ENCODE data around the gene JSRP1.
A peak's percentile ranks its signal among the peaks of the same experiment; 100 is the strongest.

Gene JSRP1

DNA sequence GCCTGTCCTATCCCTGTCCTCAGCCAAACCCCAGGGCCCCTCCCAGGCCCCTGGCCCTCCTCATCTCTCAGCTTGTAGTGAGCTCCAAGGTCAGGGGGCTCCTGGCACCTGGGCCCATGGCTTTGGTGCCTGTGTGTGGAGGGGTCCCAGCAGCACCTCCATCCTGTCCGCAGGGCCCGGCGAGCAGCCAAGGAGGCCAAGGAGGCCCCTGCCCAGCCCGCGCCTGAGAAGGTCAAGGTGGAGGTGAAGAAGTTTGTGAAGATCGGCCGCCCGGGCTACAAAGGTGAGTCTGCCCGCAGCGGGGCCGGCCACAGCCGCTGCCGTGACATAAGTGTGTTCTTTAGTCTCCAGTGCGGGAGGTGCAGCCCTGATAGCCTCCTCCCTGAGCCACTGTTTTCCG is 10.9 kb downstream of the JSRP1 start:
- Histone ChIP-seq H3K27me3 (ENCODE audit: control insufficient read depth, insufficient read depth, low read length, poor library complexity, severe bottlenecking) (peaks cover 8% of the 10 kb centered on the region), H3K9me3 (ENCODE audit: control insufficient read depth, low read length) (no peaks in the 10 kb centered on the region), H3K27ac (ENCODE audit: insufficient read depth, low read depth, low read length, poor library complexity, severe bottlenecking) (no peak overlapping the region), H3K36me3 (ENCODE audit: control insufficient read depth, insufficient read depth, low read length) (peaks cover 41% of the 10 kb centered on the region), H3K4me3 (ENCODE audit: insufficient read depth, low read depth, low read length) (no peak overlapping the region), H3K4me1 (ENCODE audit: control insufficient read depth, insufficient read depth, low read length) (peaks cover 13% of the 10 kb centered on the region)
- 96% methylated on average over 15 of the region's 15 CpGs for WGBS, 2 experiments

DNA sequence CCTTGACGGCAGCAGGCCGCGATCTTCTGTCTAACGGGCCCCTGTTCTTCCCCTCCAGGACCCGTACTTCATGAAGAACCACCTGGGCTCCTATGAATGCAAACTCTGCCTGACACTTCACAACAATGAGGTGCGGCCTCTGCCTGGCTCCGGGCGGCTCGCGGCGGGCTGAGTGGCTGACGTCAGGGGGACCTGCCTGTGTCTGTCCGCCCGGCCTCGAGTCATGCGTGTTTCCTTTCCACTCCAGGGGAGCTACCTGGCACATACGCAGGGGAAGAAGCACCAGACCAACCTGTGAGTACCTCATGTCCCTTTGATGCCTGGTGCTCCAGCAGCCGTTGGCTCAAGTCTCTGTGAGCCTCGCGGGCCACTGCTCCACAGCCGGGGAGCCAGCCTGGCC is 11.7 kb downstream of the JSRP1 start:
- Histone ChIP-seq H3K9me3 (ENCODE audit: control insufficient read depth, low read length) (no peaks in the 10 kb centered on the region), H3K36me3 (ENCODE audit: control insufficient read depth, insufficient read depth, low read length) (peaks cover 41% of the 10 kb centered on the region), H3K27me3 (ENCODE audit: control insufficient read depth, insufficient read depth, low read length, poor library complexity, severe bottlenecking) (no peaks in the 10 kb centered on the region), H3K4me3 (ENCODE audit: insufficient read depth, low read depth, low read length) (no peak overlapping the region), H3K4me1 (ENCODE audit: control insufficient read depth, insufficient read depth, low read length) (peaks cover 17% of the 10 kb centered on the region), H3K27ac (ENCODE audit: insufficient read depth, low read depth, low read length, poor library complexity, severe bottlenecking) (no peak overlapping the region)
- whole genome bisulfite sequencing, 2 experiments, result 94 to 96% methylated on average over 21 of the region's 21 CpGs

DNA sequence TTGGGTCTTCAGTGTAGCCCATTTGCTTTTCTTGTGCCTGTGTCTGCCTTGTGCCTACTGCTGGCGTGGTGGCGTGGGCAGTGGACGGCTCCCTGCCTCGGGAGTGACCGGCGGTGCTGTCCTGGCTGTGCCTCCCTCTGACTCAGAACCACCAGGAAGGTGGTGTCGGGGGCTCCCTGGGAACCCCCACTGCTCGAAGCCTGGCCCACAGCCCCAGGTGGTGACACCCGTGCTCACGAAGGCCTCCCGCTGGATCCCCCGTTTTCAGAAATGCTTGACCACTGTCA is 12.1 kb downstream of the JSRP1 start:
- Histone ChIP-seq H3K9me3 (ENCODE audit: control insufficient read depth, low read length) (no peaks in the 10 kb centered on the region), H3K4me3 (ENCODE audit: insufficient read depth, low read depth, low read length) (no peak overlapping the region), H3K36me3 (ENCODE audit: control insufficient read depth, insufficient read depth, low read length) (peaks cover 41% of the 10 kb centered on the region), H3K27ac (ENCODE audit: insufficient read depth, low read depth, low read length, poor library complexity, severe bottlenecking) (no peak overlapping the region), H3K27me3 (ENCODE audit: control insufficient read depth, insufficient read depth, low read length, poor library complexity, severe bottlenecking) (no peaks in the 10 kb centered on the region), H3K4me1 (ENCODE audit: control insufficient read depth, insufficient read depth, low read length) (peaks cover 20% of the 10 kb centered on the region)
- WGBS, 2 experiments, result 92 to 93% methylated on average over 12 of the region's 12 CpGs

DNA sequence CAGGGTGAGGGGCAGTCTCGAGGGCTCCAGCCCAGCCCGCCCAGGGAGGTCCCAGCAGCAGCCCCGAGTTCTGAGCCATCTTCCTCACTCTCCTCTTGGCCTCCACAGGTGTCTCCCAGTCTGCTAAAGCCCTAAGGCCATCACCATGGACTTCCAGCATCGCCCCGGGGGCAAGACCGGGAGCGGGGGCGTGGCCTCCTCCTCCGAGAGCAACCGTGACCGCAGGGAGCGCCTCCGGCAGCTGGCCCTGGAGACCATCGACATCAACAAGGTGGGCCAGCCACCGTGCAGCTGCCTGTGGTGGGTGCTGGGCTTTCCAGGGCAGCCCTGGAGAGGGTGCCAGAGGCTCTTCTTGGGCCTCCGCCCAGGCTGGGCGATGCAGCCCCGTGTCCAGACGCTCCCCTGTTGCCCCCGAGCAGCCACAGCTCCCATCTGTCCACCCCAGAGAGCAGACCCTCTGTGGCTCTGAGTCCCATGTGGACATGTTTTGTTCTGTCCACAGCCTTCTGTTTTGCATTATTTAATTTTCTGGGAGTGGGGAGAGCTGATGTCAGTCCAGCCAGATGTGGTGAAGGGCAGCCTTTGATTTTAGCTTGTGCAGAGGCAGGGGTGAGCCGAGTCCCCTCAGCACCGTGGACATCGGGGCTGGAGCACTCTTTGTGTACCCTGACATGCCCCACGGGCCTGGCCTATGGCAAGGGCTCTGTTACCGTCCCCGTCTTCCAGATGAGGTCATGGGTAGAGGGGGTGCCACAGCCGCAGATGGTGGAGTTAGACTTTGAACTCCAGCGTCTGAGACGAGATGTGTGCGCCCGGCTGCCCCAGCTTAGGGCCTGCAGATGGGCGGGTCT is 12.7 kb downstream of the JSRP1 start:
- Histone ChIP-seq H3K27me3 (ENCODE audit: control insufficient read depth, insufficient read depth, low read length, poor library complexity, severe bottlenecking) (no peaks in the 10 kb centered on the region), H3K4me3 (ENCODE audit: insufficient read depth, low read depth, low read length) (no peak overlapping the region), H3K4me1 (ENCODE audit: control insufficient read depth, insufficient read depth, low read length) (peaks cover 24% of the 10 kb centered on the region), H3K9me3 (ENCODE audit: control insufficient read depth, low read length) (no peaks in the 10 kb centered on the region), H3K27ac (ENCODE audit: insufficient read depth, low read depth, low read length, poor library complexity, severe bottlenecking) (no peak overlapping the region), H3K36me3 (ENCODE audit: control insufficient read depth, insufficient read depth, low read length) (peaks cover 41% of the 10 kb centered on the region)
- 93 to 94% methylated on average over 32 of the region's 32 CpGs for WGBS, 2 experiments

DNA sequence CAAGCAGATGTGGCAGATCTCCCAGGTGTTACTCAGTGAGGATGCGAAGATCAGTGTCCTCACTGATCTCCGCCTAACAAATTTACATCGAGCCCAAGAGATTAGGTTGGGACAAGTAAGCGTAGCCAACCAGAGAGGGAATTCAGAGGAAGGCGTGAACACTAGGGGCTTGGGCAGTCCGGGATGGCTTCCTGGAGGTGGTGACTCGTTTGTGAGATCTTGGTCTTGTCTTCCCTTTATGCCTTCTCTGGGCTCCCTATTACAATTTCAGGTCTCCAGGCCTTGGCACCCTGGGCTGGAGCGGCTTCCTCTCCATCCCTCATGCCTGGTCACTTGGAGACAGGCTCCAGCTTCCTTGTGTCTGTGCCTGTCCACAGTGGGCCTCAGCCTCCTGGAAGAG is 13.4 kb downstream of the JSRP1 start:
- Histone ChIP-seq H3K9me3 (ENCODE audit: control insufficient read depth, low read length) (no peaks in the 10 kb centered on the region), H3K4me3 (ENCODE audit: insufficient read depth, low read depth, low read length) (no peak overlapping the region), H3K4me1 (ENCODE audit: control insufficient read depth, insufficient read depth, low read length) (peaks cover 29% of the 10 kb centered on the region), H3K36me3 (ENCODE audit: control insufficient read depth, insufficient read depth, low read length) (peaks cover 41% of the 10 kb centered on the region), H3K27ac (ENCODE audit: insufficient read depth, low read depth, low read length, poor library complexity, severe bottlenecking) (no peak overlapping the region), H3K27me3 (ENCODE audit: control insufficient read depth, insufficient read depth, low read length, poor library complexity, severe bottlenecking) (no peaks in the 10 kb centered on the region)
- WGBS, 2 experiments, result 92 to 96% methylated on average over 8 of the region's 8 CpGs

DNA sequence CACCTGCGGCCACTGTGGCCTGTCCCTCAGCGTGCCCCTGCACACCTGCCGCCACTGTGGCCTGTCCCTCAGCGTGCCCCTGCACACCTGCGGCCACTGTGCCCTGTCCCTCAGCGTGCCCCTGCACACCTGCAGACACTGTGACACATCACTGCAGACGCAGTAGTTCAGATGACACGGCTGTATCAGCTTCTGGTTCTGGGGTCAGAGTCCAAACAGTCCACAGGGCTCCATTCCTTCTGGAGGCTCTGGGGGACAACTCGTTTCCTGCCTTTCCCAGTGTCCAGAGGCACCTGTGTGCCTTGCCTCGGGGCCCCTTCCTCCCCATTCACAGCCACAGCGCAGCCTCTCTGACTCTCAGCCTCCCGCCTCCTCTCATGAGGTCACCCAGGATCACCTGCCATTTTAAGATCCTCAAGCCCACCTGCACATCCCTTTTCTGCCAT is 14.1 kb downstream of the JSRP1 start:
- WGBS, 2 experiments, result 94% methylated on average over 12 of the region's 12 CpGs
- Histone ChIP-seq H3K36me3 (ENCODE audit: control insufficient read depth, insufficient read depth, low read length) (peaks cover 39% of the 10 kb centered on the region), H3K4me1 (ENCODE audit: control insufficient read depth, insufficient read depth, low read length) (peaks cover 29% of the 10 kb centered on the region), H3K27me3 (ENCODE audit: control insufficient read depth, insufficient read depth, low read length, poor library complexity, severe bottlenecking) (no peaks in the 10 kb centered on the region), H3K9me3 (ENCODE audit: control insufficient read depth, low read length) (no peaks in the 10 kb centered on the region), H3K4me3 (ENCODE audit: insufficient read depth, low read depth, low read length) (no peak overlapping the region), H3K27ac (ENCODE audit: insufficient read depth, low read depth, low read length, poor library complexity, severe bottlenecking) (no peak overlapping the region)

DNA sequence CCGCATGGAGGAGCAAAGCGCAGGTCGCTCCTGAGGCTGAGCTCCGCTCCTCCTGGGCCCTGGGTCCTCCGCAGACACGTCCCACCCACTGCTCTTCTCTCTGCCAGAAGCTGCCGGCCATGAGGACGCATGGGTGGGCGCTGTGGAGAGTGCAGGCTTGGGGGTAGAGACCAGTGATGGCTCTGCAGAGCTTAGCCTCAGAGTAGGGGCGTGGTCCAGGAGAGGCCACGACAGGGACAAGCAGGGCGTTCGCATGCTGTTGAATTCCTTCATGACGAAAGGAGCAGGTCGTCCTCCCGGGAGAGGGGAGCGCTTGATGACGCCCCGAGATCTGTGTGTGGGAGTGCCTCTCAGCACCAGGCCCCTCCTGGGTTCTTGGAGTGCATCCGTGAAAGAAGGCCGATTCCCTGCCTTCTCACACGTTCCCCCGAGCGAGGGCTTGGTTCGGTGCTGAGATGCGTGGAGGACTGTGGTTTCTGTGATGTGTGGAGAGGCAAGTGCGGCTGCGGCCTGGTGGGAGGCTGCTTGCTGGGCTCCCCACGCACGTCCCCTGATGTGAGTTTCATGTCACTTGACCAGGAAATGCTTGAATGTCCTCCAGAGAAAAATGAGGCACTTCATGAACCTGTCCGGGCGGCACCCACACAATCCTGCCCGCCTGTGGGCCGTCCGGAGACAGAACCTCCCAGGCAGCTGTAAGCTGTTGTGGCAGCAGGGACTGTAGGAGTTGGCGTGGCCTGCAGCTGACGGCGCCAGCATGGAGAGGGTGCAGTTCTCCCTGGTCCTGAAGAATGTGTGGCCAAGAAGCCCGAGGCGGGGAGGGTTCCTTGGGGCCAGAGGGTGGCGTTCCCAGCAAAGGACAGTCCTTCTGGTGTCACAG is 15.1 kb downstream of the JSRP1 start:
- WGBS, 2 experiments, result 92% methylated on average over 41 of the region's 41 CpGs
- Histone ChIP-seq H3K27me3 (ENCODE audit: control insufficient read depth, insufficient read depth, low read length, poor library complexity, severe bottlenecking) (no peaks in the 10 kb centered on the region), H3K4me3 (ENCODE audit: insufficient read depth, low read depth, low read length) (no peak overlapping the region), H3K9me3 (ENCODE audit: control insufficient read depth, low read length) (no peaks in the 10 kb centered on the region), H3K27ac (ENCODE audit: insufficient read depth, low read depth, low read length, poor library complexity, severe bottlenecking) (no peak overlapping the region), H3K36me3 (ENCODE audit: control insufficient read depth, insufficient read depth, low read length) (peaks cover 29% of the 10 kb centered on the region), H3K4me1 (ENCODE audit: control insufficient read depth, insufficient read depth, low read length) (peaks cover 29% of the 10 kb centered on the region)

DNA sequence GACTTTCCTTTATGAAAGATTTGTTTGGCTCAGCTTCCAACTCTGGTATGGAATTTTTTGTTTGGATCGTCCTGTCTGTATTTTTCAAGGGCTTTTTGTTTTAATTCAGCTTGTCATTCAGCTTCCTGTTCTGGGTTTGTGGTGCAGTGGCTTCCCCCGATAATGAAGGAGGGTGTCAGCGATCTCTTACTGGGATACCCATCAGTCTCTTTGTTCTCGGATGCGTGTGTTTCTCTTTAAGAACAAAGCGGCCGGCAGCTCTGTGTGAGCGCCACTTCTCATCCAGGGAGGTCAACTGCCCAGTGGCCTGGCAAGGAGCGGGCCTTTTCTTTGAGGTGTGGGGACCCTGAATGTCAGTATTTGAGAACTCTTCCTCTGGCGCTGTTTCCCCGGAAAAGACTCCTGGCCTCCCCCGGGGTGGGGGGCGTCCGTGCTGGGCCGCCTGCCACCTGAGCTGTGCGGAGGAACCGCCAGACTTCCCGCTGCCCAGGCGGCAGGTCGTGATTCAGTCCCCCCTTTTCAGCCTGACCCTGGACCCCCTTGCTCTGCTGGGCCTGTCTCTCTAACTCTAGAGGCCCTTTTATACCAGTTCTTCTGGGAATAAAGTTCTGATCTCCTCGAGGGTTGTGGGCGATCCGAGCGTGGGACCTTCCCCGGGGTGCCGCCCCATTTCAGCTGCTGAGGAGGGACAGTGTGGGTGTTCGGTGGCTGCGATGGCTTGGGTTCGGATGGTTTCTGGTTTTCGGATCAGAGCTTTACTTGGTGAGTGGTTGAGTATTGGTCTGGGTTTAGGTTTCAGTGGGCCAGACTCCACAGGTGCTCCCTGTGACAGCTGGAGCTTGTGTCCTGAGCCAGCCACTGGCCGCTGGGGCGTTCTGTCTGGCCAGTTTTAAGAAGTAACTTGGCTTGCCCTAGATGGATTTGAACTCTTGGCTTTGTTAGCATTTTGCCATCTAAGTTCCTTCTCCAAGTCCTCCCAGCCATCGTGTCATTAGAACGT is 16.1 kb downstream of the JSRP1 start:
- peak overlapping the region; percentile 33 for H3K4me3 ChIP-seq (ENCODE audit: insufficient read depth, low read depth, low read length)
- peaks cover 31% of the 10 kb centered on the region for H3K4me1 ChIP-seq (ENCODE audit: control insufficient read depth, insufficient read depth, low read length)
- WGBS, 2 experiments, result 42 to 43% methylated on average over 34 of the region's 34 CpGs
- H3K27me3 ChIP-seq (ENCODE audit: control insufficient read depth, insufficient read depth, low read length, poor library complexity, severe bottlenecking), result no peaks in the 10 kb centered on the region
- H3K9me3 ChIP-seq (ENCODE audit: control insufficient read depth, low read length), result no peaks in the 10 kb centered on the region
- peak overlapping the region; percentile 73 for H3K27ac ChIP-seq (ENCODE audit: insufficient read depth, low read depth, low read length, poor library complexity, severe bottlenecking)
- peaks cover 18% of the 10 kb centered on the region for H3K36me3 ChIP-seq (ENCODE audit: control insufficient read depth, insufficient read depth, low read length)

DNA sequence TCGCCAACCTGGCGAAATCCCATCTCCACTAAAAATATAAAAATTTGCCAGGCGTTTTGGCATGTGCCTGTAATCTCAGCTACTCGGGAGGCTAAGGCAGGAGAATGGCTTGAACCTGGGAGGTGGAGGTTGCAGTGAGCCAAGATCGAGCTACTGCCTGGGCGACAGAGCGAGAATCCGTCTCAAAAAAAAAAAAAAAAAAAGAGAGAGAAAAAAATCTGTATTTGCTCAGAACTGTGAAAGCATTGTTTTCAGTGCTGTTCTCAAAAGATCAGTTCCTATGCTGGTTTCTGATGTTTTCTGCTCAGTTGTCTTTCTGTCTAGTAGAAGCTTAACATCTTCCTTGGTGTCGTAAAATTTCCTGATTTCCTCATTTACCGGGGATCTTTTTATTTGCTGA is 17.0 kb downstream of the JSRP1 start:
- peak overlapping the region; percentile 73 for H3K27ac ChIP-seq (ENCODE audit: insufficient read depth, low read depth, low read length, poor library complexity, severe bottlenecking)
- H3K4me1 ChIP-seq (ENCODE audit: control insufficient read depth, insufficient read depth, low read length), result peaks cover 37% of the 10 kb centered on the region
- H3K9me3 ChIP-seq (ENCODE audit: control insufficient read depth, low read length), result no peaks in the 10 kb centered on the region
- H3K4me3 ChIP-seq (ENCODE audit: insufficient read depth, low read depth, low read length), result peak overlapping the region; percentile 33
- WGBS, 2 experiments, result 77 to 79% methylated on average over 10 of the region's 10 CpGs
- peaks cover 10% of the 10 kb centered on the region for H3K36me3 ChIP-seq (ENCODE audit: control insufficient read depth, insufficient read depth, low read length)
- no peaks in the 10 kb centered on the region for H3K27me3 ChIP-seq (ENCODE audit: control insufficient read depth, insufficient read depth, low read length, poor library complexity, severe bottlenecking)

Data from ectodermal cell (in vitro differentiated cells).